Gastroesophageal sphincter (tissue), 3 donors: Measurements from ENCODE around the gene SLAMF8.

Experiments
- CTCF ChIP-seq, 4 experiments: fragments of 200-600 bp in 2 of 4; fragments of 450-650 bp in 2 of 4; sonication (generic) in 1 of 4; IDR thresholded peaks; one replicate each; pipeline ENCODE4 v1.5.1; 2017 to 2019; ENCODE audit warnings: antibody characterized with exemption in 4 of 4, mild to moderate bottlenecking in 2 of 4, moderate library complexity in 2 of 4
- EP300 ChIP-seq: sonication (generic); formaldehyde crosslinking; IDR thresholded peaks from one replicate; pipeline ENCODE4 v1.6.1; 2017; ENCODE audit warnings: antibody characterized with exemption, mild to moderate bottlenecking
- POLR2A ChIP-seq, 2 donors: fragments of 450-650 bp; IDR thresholded peaks; one replicate each; pipeline ENCODE4 v1.6.1; 2017; ENCODE audit warnings: antibody characterized with exemption in 2 of 2, mild to moderate bottlenecking in 2 of 2, moderate library complexity in 1 of 2

- TF ChIP-seq CTCF (IDR thresholded peaks at IDR 0.05) (no peak), POLR2A (IDR thresholded peaks at IDR 0.05) (no peak), EP300 (no peak)
These were observed 1.5 kb downstream of the SLAMF8 start for GRCh38 chr1:159828176-159828575.
